HG02763 (cell line): ENCODE results near the gene SYTL5.

Source experiments
- ATAC-seq: cut with Tn5 transposase; IDR thresholded peaks from one replicate; pipeline ENCODE4 v1.9.1; 2021; ENCODE audit warnings: mild to moderate bottlenecking, moderate library complexity; ENCODE audit not compliant: unreplicated experiment

Gene SYTL5

GRCh38 chrX:38018766-38019425 is 12.5 kb downstream of the SYTL5 start:
- ATAC-seq = no peak

- no peak for ATAC-seq
Measured at GRCh38 chrX:38028300-38028699, 21.9 kb downstream of the SYTL5 start.

GRCh38 chrX:38036466-38036865 is 30.1 kb downstream of the SYTL5 start:
- no peak for ATAC-seq

GRCh38 chrX:38038501-38038900 is 32.1 kb downstream of the SYTL5 start:
- ATAC-seq = no peak

- ATAC-seq = no peak
Measured at GRCh38 chrX:38041237-38041636, 34.9 kb downstream of the SYTL5 start.

- ATAC-seq = no peak
Measured at GRCh38 chrX:38044701-38045100, 38.3 kb downstream of the SYTL5 start.

GRCh38 chrX:38045538-38046096 is 39.3 kb downstream of the SYTL5 start:
- ATAC-seq = no peak

GRCh38 chrX:38048886-38049285 is 42.5 kb downstream of the SYTL5 start:
- no peak for ATAC-seq

GRCh38 chrX:38050806-38051205 is 44.5 kb downstream of the SYTL5 start:
- no peak for ATAC-seq

GRCh38 chrX:38052096-38052495 is 45.7 kb downstream of the SYTL5 start:
- ATAC-seq = no peak

GRCh38 chrX:38055170-38055847 is 49.0 kb downstream of the SYTL5 start:
- ATAC-seq = no peak

GRCh38 chrX:38060331-38060878 is 54.1 kb downstream of the SYTL5 start:
- ATAC-seq = no peak

GRCh38 chrX:38061335-38061734 is 55.0 kb downstream of the SYTL5 start:
- no peak for ATAC-seq

- no peak for ATAC-seq
Measured at GRCh38 chrX:38066934-38067333, 60.6 kb downstream of the SYTL5 start.

- no peak for ATAC-seq
Measured at GRCh38 chrX:38069273-38069672, 62.9 kb downstream of the SYTL5 start.

- ATAC-seq = no peak
Measured at GRCh38 chrX:38069991-38070390, 63.6 kb downstream of the SYTL5 start.

- ATAC-seq = no peak
Measured at GRCh38 chrX:38079463-38079862, 73.1 kb downstream of the SYTL5 start.

GRCh38 chrX:38080808-38081207 is 74.5 kb downstream of the SYTL5 start:
- no peak for ATAC-seq

- ATAC-seq = no peak
Measured at GRCh38 chrX:38081909-38082308, 75.6 kb downstream of the SYTL5 start.

GRCh38 chrX:38082309-38082708 is 76.0 kb downstream of the SYTL5 start:
- ATAC-seq = no peak

- no peak for ATAC-seq
Measured at GRCh38 chrX:38085813-38086212, 79.5 kb downstream of the SYTL5 start.
